Measurements from ENCODE around the gene BTLA.

GRCh38 chr3:112471596-112472325 lies 27.5 kb downstream of the BTLA start:
- TF ChIP-seq POLR2A (IDR thresholded peaks at IDR 0.05; ENCODE audit: low read depth, low read length) (no peak), POLR2AphosphoS5 (IDR thresholded peaks at IDR 0.05; ENCODE audit: low read depth, low read length) (no peak)

Measured in GM12892 (cell line).